ENCODE data around the gene JPH4. TPM values are rescaled to one million over a fixed set of nuclear protein-coding genes. Genes with fewer than 3 reads are reported as not detected.
A peak's percentile ranks its signal among the peaks of the same experiment; 100 is the strongest.

The JPH4 gene
- total RNA-seq, 1 donor from 2014 or later: 4.7 TPM

DNA sequence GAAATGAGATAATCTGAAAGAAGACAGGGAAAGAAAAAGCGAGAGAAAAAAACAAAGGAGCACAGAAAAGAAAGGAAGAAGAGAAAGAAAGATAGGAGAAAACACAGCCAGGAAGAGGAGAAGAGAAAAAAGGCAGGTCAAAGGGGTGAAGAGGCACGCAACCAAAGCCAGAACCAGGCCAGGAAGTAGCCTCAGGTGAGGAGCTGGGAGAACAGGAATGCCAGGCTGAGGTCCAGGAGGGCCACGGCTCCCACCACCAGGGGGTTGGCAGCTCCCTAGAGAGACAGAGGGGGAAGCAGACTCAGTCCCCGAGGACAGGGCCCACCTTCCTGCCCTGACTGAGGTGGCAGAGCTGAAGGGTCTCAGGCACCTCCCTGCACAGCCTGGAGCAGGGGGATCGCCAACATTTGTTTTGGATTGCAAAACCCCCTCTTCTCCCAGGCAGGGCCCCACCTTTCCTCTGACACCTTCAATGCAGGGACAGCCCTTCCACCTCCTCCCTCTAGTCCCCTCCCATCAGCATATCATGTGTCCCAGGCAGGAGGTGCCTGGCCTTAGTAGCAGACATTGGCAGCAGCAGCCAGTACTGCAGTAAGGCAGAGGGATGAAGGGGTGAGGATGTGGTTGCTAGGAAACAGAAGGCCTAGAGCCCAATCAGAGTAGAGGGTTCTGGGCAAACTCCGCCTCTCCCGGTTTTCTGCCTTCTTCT is 9.0 kb downstream of the JPH4 start:
- intact Hi-C loops (cut with DNase I): loop anchor here (10.0 kb wide), 1 partner anchor 795 kb away; the partner anchor contains the start of gene NFATC4

DNA sequence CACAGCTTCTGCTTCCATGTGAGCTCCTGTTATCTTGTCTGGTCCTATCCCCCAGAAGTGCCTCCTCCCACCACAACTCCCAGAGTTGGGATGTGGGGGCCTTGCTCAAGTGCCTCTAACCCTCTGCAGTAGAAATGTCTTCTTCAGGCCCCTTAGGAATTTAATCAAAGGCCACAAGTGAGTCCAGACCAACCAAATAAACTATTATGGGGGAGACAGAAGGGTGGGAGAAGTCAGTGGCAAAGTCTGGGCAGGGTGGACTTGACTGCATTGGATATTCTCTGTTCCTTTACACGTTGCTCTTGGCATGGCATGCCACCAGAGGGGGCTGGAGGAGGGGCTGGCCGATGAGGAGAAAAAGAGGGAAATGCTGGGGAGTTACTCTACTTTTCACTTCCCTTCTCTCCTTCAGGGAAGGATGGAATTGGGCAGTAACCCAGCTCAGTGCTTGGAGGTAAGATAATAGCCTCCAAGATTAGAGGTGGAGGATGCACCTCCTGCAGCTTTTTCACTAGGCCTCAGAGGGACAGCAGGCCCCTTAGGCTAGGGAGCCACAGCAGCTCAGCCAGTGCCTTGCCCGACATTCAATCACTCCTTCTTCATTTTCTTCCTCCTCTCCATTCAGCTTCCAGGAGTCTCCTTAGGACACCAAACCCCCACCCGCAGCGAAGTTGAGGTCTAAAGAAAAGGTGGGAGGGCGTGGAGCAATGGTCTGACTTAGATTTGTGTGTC is 9.8 kb downstream of the JPH4 start:
- peak in 1 of 2 donors; percentile 65 for DNase-seq (ENCODE audit: low spot score in 2 of 2)
- Histone ChIP-seq H3K27me3 (no peaks in the 10 kb centered on the region), H3K27ac (no peak overlapping the region), H3K4me3 (no peak overlapping the region), H3K9me3 (no peaks in the 10 kb centered on the region), H3K36me3 (no peaks in the 10 kb centered on the region), H3K4me1 (peaks cover 0 to 8% of the 10 kb centered on the region in 2 donors)
- intact Hi-C loops (cut with DNase I): loop anchor here (10.0 kb wide), 1 partner anchor 796 kb away; the partner anchor contains the start of gene NFATC4
- TF ChIP-seq, protein P1, sequence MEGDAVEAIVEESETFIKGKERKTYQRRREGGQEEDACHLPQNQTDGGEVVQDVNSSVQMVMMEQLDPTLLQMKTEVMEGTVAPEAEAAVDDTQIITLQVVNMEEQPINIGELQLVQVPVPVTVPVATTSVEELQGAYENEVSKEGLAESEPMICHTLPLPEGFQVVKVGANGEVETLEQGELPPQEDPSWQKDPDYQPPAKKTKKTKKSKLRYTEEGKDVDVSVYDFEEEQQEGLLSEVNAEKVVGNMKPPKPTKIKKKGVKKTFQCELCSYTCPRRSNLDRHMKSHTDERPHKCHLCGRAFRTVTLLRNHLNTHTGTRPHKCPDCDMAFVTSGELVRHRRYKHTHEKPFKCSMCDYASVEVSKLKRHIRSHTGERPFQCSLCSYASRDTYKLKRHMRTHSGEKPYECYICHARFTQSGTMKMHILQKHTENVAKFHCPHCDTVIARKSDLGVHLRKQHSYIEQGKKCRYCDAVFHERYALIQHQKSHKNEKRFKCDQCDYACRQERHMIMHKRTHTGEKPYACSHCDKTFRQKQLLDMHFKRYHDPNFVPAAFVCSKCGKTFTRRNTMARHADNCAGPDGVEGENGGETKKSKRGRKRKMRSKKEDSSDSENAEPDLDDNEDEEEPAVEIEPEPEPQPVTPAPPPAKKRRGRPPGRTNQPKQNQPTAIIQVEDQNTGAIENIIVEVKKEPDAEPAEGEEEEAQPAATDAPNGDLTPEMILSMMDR (IDR thresholded peaks at IDR 0.05): peak in 1 of 3 experiments; percentile 29

More for the DNA sequence above, 9.0 kb downstream of the JPH4 start:
- TF ChIP-seq, protein P1 (IDR thresholded peaks at IDR 0.05): no peak
- peaks cover 0 to 8% of the 10 kb centered on the region in 2 donors for H3K4me1 ChIP-seq
- H3K27me3 ChIP-seq: peaks cover 3% of the 10 kb centered on the region
- H3K27ac ChIP-seq: no peak overlapping the region
- no peak for DNase-seq (ENCODE audit: low spot score in 2 of 2)
- H3K4me3 ChIP-seq: no peak overlapping the region
- H3K9me3 ChIP-seq: no peaks in the 10 kb centered on the region
- H3K36me3 ChIP-seq: no peaks in the 10 kb centered on the region

DNA sequence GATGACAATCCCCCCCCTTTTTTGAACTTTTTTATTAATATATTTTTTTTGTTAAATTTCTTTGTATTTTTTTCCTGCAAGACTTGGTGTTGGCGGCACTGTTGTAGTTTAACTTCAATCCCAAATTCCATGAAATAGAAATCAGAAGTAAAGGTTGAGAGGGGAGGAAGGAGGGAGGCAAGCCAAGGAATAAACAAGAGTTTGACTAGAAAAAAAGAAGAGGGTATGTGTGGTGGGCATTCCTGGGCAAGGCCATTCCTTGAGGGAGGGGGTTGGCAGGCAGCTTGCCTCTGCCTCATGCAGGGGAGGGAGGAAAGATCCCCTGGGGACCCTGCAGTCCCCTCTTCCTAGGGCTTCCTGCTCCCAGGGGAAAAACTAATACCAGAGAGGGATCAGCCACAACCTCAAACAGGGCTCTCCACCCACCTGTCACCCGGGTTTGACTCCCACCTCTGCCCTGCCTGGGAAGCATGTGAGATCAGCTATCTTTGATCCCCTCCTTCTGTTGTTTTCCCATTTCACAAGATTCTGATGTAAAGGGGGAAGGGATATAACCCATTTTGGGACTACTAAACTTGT is 10.5 kb downstream of the JPH4 start:
- Histone ChIP-seq H3K4me3 (peak overlapping the region; percentile 65 to 68), H3K27ac (peak overlapping the region in 1 of 2 donors; percentile 39), H3K27me3 (no peaks in the 10 kb centered on the region), H3K9me3 (no peaks in the 10 kb centered on the region), H3K4me1 (peaks cover 0 to 8% of the 10 kb centered on the region in 2 donors), H3K36me3 (no peaks in the 10 kb centered on the region)
- TF ChIP-seq, protein P1 (IDR thresholded peaks at IDR 0.05): no peak
- intact Hi-C loops (cut with DNase I): loop anchor here (10.0 kb wide), 1 partner anchor 797 kb away; the partner anchor contains the start of gene NFATC4
- DNase-seq (ENCODE audit: low spot score in 2 of 2): peak in 1 of 2 donors; percentile 47

DNA sequence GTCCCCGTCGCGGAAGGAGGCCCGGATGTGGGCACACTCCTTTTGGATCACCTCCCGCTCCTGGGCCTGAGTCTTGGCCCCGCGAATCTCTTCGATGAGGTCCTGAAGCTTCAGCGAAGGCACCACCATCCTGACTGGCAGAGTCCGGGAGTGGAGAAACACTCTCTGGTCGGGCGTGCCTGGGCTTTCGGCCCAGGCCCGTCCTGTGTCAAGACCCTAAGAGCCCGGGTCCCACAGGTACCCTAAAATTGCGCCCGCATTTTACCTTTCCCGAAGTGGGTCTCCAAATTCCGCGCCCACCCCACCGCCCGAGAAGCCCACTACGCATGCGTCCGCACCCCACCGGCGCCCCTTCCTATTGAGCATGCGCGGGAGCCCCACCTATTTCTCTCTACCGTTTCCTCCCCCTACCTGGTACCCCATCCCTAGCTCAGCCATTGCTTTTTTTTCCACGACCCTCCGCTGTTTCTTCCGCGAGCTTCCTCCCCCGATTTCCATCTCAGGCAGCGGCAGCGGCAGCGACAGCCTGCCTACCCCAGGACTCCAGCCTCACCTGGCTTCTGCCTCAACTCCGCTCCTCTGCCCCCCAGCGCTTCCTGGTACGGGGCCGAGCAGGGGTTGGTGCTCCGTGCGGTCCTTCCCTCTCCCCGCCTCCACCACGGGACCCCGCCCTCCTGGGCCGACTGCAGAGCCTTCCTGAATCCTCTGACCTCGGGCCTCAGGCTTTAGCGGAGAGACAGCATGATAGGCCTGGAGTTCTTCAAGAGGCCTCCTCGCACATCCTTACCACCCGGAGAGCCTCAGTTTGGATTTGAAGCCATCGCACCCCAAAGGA is 11.2 kb downstream of the JPH4 start, which contains the start of gene AP1G2:
AP1G2 (minus strand) TSS at position 606 of the 835 bp plus-strand sequence; CDS start at position 129, 477 bp downstream.
- peak; percentile 42 to 86 for DNase-seq (ENCODE audit: low spot score in 2 of 2)
- Histone ChIP-seq H3K36me3 (no peaks in the 10 kb centered on the region), H3K27me3 (no peaks in the 10 kb centered on the region), H3K27ac (peak within 1 kb of the TSS; percentile 39 to 41), H3K4me3 (peak within 1 kb of the TSS; percentile 65 to 68), H3K9me3 (no peaks in the 10 kb centered on the region), H3K4me1 (peaks cover 0 to 8% of the 10 kb centered on the region in 2 donors)
- TF ChIP-seq, protein P1 (IDR thresholded peaks at IDR 0.05): no peak
- intact Hi-C loops (cut with DNase I): loop anchor here (10.0 kb wide), 1 partner anchor 797 kb away; the partner anchor contains the start of gene NFATC4
